ENCODE results near the gene MEAF6. TPM values are rescaled to one million over a fixed set of nuclear protein-coding genes. Genes with fewer than 3 reads are reported as not detected.

The MEAF6 gene
- total RNA-seq, 1 experiment from 2014 or later, result 51.6 TPM

- Histone ChIP-seq H3K4me2 (ENCODE audit: insufficient read depth, insufficient read length, low read length) (no peak overlapping the region), H2BK120ac (ENCODE audit: low read depth, low read length, poor library complexity, severe bottlenecking) (no peak overlapping the region), H3K14ac (ENCODE audit: insufficient read depth, low read length) (no peak overlapping the region), H3K27me3 (ENCODE audit: insufficient read depth, low read length) (no peaks in the 10 kb centered on the region), H2BK12ac (ENCODE audit: insufficient read length, low read depth, low read length) (no peak overlapping the region), H3K9ac (ENCODE audit: extremely low read depth, insufficient read length, low read length) (no peak overlapping the region), H3K79me2 (ENCODE audit: insufficient read depth, low read length) (no peaks in the 10 kb centered on the region), H3K79me1 (ENCODE audit: insufficient read depth, low read depth, low read length, poor library complexity, severe bottlenecking) (no peaks in the 10 kb centered on the region), H2BK5ac (ENCODE audit: insufficient read length, low read length) (no peak overlapping the region), H3K4me1 (ENCODE audit: insufficient read depth, low read length) (no peaks in the 10 kb centered on the region), H4K8ac (replicated peaks; ENCODE audit: insufficient read length, low read depth, low read length) (no peak overlapping the region), H2AFZ (ENCODE audit: low read length) (no peak overlapping the region), H3K23me2 (ENCODE audit: insufficient read length, low read depth, low read length, poor library complexity, severe bottlenecking) (no peaks in the 10 kb centered on the region), H4K20me1 (ENCODE audit: control insufficient read depth, insufficient read depth, insufficient read length) (no peaks in the 10 kb centered on the region), H4K91ac (ENCODE audit: insufficient read length, low read depth, low read length) (no peak overlapping the region), H3K4ac (ENCODE audit: low read depth, low read length) (no peak overlapping the region), H3K18ac (ENCODE audit: insufficient read length, low read depth, low read length) (no peak overlapping the region), H2BK15ac (ENCODE audit: low read depth, low read length) (no peak overlapping the region), H3K56ac (ENCODE audit: insufficient read length, low read depth, low read length) (no peak overlapping the region), H3K27ac (ENCODE audit: insufficient read length, low read depth, low read length) (no peak overlapping the region), H4K5ac (ENCODE audit: insufficient read length, low read depth, low read length) (no peak overlapping the region), H3T11ph (ENCODE audit: low read length) (no peak overlapping the region), H2AK5ac (ENCODE audit: insufficient read length, low read length) (no peak overlapping the region), H3K9me3 (ENCODE audit: control insufficient read depth, low read depth, low read length) (no peaks in the 10 kb centered on the region), H2BK20ac (ENCODE audit: low read depth, low read length, poor library complexity, severe bottlenecking) (no peak overlapping the region), H3K23ac (ENCODE audit: insufficient read length, low read depth, low read length) (no peak overlapping the region)
- Mint-ChIP-seq H3K4me1 (peaks cover 3 to 15% of the 10 kb centered on the region in 2 experiments), H3K27me3 (ENCODE audit: low read depth) (no peaks in the 10 kb centered on the region), H3K27ac (no peak overlapping the region), H3K36me3 (ENCODE audit: insufficient read depth in 1 of 3, low read depth in 3 of 3) (no peaks in the 10 kb centered on the region), H3K4me3 (no peak overlapping the region), H3K9me3 (no peaks in the 10 kb centered on the region; a peak in 1 of 5 replicates)
- TF ChIP-seq CTCF (conservative IDR thresholded peaks at IDR 0.05), result peak; percentile 40; the same call in 2 of the 3 replicates
- WGBS (ENCODE audit: extremely low coverage, insufficient read length, low lambda C conversion rate), result no CpG with 5 or more reads among the region's 3 CpGs
- DNase-seq, result no peak
Measured at GRCh38 chr1:37458551-37458950, 56.0 kb downstream of the MEAF6 start.
